GM23338 (cell line): ENCODE results near the gene FAXDC2. TPM values are rescaled to one million over a fixed set of nuclear protein-coding genes. Genes with fewer than 3 reads are reported as not detected.

Source experiments
- ATAC-seq: fragments of 200-7000 bp; cut with Tn5 transposase; 3 replicates; pipeline ENCODE4 v1.9.1; 2020
- DNase-seq: peaks from one replicate; pipeline ENCODE4 v3.0.0-alpha.2; 2015; ENCODE audit warnings: low spot score
- H2AFZ ChIP-seq: fragments of 200-600 bp; sonication (generic); 2 replicates; pipeline ENCODE4 v1.8.0; 2016; ENCODE audit warnings: antibody characterized with exemption, mild to moderate bottlenecking, moderate library complexity
- H3F3A ChIP-seq: fragments of 200-600 bp; sonication (generic); replicated peaks from 2 replicates; pipeline ENCODE4 v1.8.0; 2017; ENCODE audit warnings: antibody characterized with exemption, mixed run types, low read depth
- H3K27ac ChIP-seq: fragments of 200-600 bp; sonication (generic); 2 replicates; pipeline ENCODE4 v1.6.1; 2016; ENCODE audit warnings: low read depth
- H3K27me3 ChIP-seq: fragments of 200-600 bp; sonication (generic); 2 replicates; pipeline ENCODE4 v1.8.0; 2016; ENCODE audit warnings: mild to moderate bottlenecking, mixed run types, moderate library complexity; ENCODE audit not compliant: insufficient read depth
- H3K36me3 ChIP-seq: fragments of 200-600 bp; sonication (generic); 2 replicates; pipeline ENCODE4 v1.8.0; 2016; ENCODE audit warnings: mild to moderate bottlenecking; ENCODE audit not compliant: insufficient read depth
- H3K4me1 ChIP-seq: fragments of 200-600 bp; sonication (generic); 2 replicates; pipeline ENCODE4 v1.8.0; 2016; ENCODE audit warnings: mild to moderate bottlenecking, moderate library complexity; ENCODE audit not compliant: insufficient read depth
- H3K4me2 ChIP-seq: fragments of 200-600 bp; sonication (generic); 2 replicates; pipeline ENCODE4 v1.7.1; 2017; ENCODE audit warnings: mixed run types
- H3K4me3 ChIP-seq: fragments of 200-600 bp; sonication (generic); 2 replicates; pipeline ENCODE4 v1.6.1; 2016; ENCODE audit warnings: mixed run types
- H3K79me2 ChIP-seq: fragments of 200-600 bp; sonication (generic); replicated peaks from 2 replicates; pipeline ENCODE4 v1.8.0; 2017; ENCODE audit warnings: mild to moderate bottlenecking; ENCODE audit not compliant: insufficient read depth
- H3K9me2 ChIP-seq: fragments of 200-600 bp; sonication (generic); 2 replicates; pipeline ENCODE4 v1.8.0; 2017; ENCODE audit not compliant: insufficient read depth
- H4K20me1 ChIP-seq: fragments of 200-600 bp; sonication (generic); replicated peaks from 2 replicates; pipeline ENCODE4 v1.8.0; 2017; ENCODE audit warnings: mild to moderate bottlenecking; ENCODE audit not compliant: insufficient read depth
- H3K27ac Mint-ChIP-seq: 2 replicates; pipeline ENCODE4 v1.8.0; 2020; ENCODE audit warnings: inconsistent platforms, mild to moderate bottlenecking, moderate library complexity, mixed read lengths
- H3K27me3 Mint-ChIP-seq: 3 replicates; pipeline ENCODE4 v1.8.0; 2022; ENCODE audit warnings: low read depth, mild to moderate bottlenecking, moderate library complexity, mixed read lengths, inconsistent platforms; ENCODE audit not compliant: insufficient read depth, poor library complexity
- H3K36me3 Mint-ChIP-seq: 3 replicates; pipeline ENCODE4 v1.8.0; 2021; ENCODE audit warnings: low read depth, mild to moderate bottlenecking, inconsistent platforms, moderate library complexity, mixed read lengths
- H3K4me1 Mint-ChIP-seq: 3 replicates; pipeline ENCODE4 v1.8.0; 2020; ENCODE audit warnings: mild to moderate bottlenecking, inconsistent platforms, mixed read lengths
- H3K4me3 Mint-ChIP-seq: 3 replicates; pipeline ENCODE4 v1.8.0; 2021; ENCODE audit warnings: moderate library complexity, mild to moderate bottlenecking, inconsistent platforms, mixed read lengths
- H3K9me3 Mint-ChIP-seq: 3 replicates; pipeline ENCODE4 v1.8.0; 2020; ENCODE audit warnings: moderate library complexity, mild to moderate bottlenecking, inconsistent platforms, mixed read lengths
- CTCF ChIP-seq, 2 experiments: fragments of 200-600 bp in 1 of 2; sonication (generic) in 1 of 2; conservative IDR thresholded peaks; 2 replicates each; pipeline versions ENCODE4 v1.5.1 to v1.6.1; 2016 to 2017; ENCODE audit warnings: antibody characterized with exemption in 2 of 2, low read depth in 2 of 2, mild to moderate bottlenecking in 2 of 2, moderate library complexity in 1 of 2
- EZH2phosphoT487 ChIP-seq: fragments of 200-600 bp; sonication (generic); IDR thresholded peaks from one replicate; pipeline ENCODE4 v1.8.1; 2018; ENCODE audit warnings: antibody characterized with exemption; ENCODE audit not compliant: unreplicated experiment
- JUNB ChIP-seq: IDR thresholded peaks from one replicate; pipeline ENCODE4 v1.6.1; 2016; ENCODE audit warnings: antibody characterized with exemption; ENCODE audit not compliant: unreplicated experiment
- NANOG ChIP-seq: IDR thresholded peaks from 2 replicates; pipeline ENCODE4 v1.6.1; 2016; ENCODE audit warnings: antibody characterized with exemption, borderline replicate concordance
- STAT1 ChIP-seq: IDR thresholded peaks from one replicate; pipeline ENCODE4 v1.6.1; 2016; ENCODE audit warnings: antibody characterized with exemption; ENCODE audit not compliant: unreplicated experiment
- ZNF331 ChIP-seq: fragments of 250-450 bp; sonication (Bioruptor Pico); IDR thresholded peaks from 2 replicates; pipeline ENCODE4 v1.5.0; 2020; ENCODE audit warnings: low read depth, mild to moderate bottlenecking, moderate library complexity
- ZNF462 ChIP-seq: fragments of 250-450 bp; sonication (Bioruptor Pico); IDR thresholded peaks from 2 replicates; pipeline ENCODE4 v1.5.0; 2020; ENCODE audit warnings: mild to moderate bottlenecking, moderate library complexity
- polyA plus RNA-seq: library from polyadenylated mRNA; unstranded; fragments of >200 nt; fragmentation: Nextera tagmentation; extraction: Ambion mirVana; gene quantifications from 2 replicates; pipeline ENCODE4 v1.2.1, GENCODE V29; 2016
- total RNA-seq: library from RNA; depleted of rRNA; stranded (reverse); fragments of >200 nt; shearing (Covaris generic); gene quantifications from 2 replicates; pipeline ENCODE4 v1.2.3, GENCODE V29; 2014

FAXDC2 gene
- total and polyA plus RNA-seq, 2 experiments from 2014 or later, result 4.0 to 4.6 TPM

GRCh38 chr5:154884424-154884823, 34.0 kb upstream of the FAXDC2 start (continued):
- no peak for TF ChIP-seq CTCF (conservative IDR thresholded peaks at IDR 0.05; ENCODE audit: low read depth in 2 of 2)

- peaks cover 8% of the 10 kb centered on the region; the same call in 1 of the 2 replicates for H3F3A ChIP-seq
- H3K36me3 ChIP-seq, result peaks cover 30% of the 10 kb centered on the region
- H3K9me3 Mint-ChIP-seq, result peaks cover 56% of the 10 kb centered on the region
- H3K4me3 ChIP-seq, result no peak overlapping the region
- TF ChIP-seq ZNF331 (CRISPR knock-in tag) (no peak), ZNF462 (no peak), CTCF (conservative IDR thresholded peaks at IDR 0.05; ENCODE audit: low read depth in 2 of 2) (no peak), NANOG (no peak), JUNB (no peak), STAT1 (no peak), EZH2phosphoT487 (no peak)
- no peak overlapping the region for H3K4me2 ChIP-seq
- H3K9me2 ChIP-seq, result peaks cover 7% of the 10 kb centered on the region; the same call in 1 of the 2 replicates
- H2AFZ ChIP-seq, result no peak overlapping the region
- H3K27ac ChIP-seq, result no peak overlapping the region
- H3K4me3 Mint-ChIP-seq, result no peak overlapping the region
- H3K36me3 Mint-ChIP-seq, result peaks cover 88% of the 10 kb centered on the region
- H3K4me1 ChIP-seq, result no peaks in the 10 kb centered on the region; the same call in 1 of the 2 replicates
- DNase-seq (no peak), ATAC-seq (no peak)
- H3K79me2 ChIP-seq, result no peaks in the 10 kb centered on the region
- H3K4me1 Mint-ChIP-seq, result no peaks in the 10 kb centered on the region
- H3K27me3 ChIP-seq, result no peaks in the 10 kb centered on the region
- H3K27me3 Mint-ChIP-seq, result peaks cover 3% of the 10 kb centered on the region
- no peaks in the 10 kb centered on the region for H4K20me1 ChIP-seq
- no peak overlapping the region for H3K27ac Mint-ChIP-seq
Measured at GRCh38 chr5:154881986-154882385, 31.6 kb upstream of the FAXDC2 start.
